HG02970 (cell line): ENCODE measurements around the gene SPG7.

ENCODE experiments used
- ATAC-seq: cut with Tn5 transposase; IDR thresholded peaks from one replicate; pipeline ENCODE4 v1.9.1; 2021; ENCODE audit warnings: mild to moderate bottlenecking, moderate library complexity, moderate number of reproducible peaks; ENCODE audit not compliant: unreplicated experiment, low FRiP score

Gene SPG7

GRCh38 chr16:89545044-89545830 is 37.0 kb downstream of the SPG7 start:
- no peak for ATAC-seq

GRCh38 chr16:89545831-89546574 is 37.8 kb downstream of the SPG7 start:
- no peak for ATAC-seq

GRCh38 chr16:89546781-89547180 is 38.6 kb downstream of the SPG7 start:
- ATAC-seq = no peak

GRCh38 chr16:89547291-89547690 is 39.1 kb downstream of the SPG7 start:
- ATAC-seq = no peak

GRCh38 chr16:89547860-89548259 is 39.7 kb downstream of the SPG7 start:
- ATAC-seq = no peak

GRCh38 chr16:89548344-89549006 is 40.3 kb downstream of the SPG7 start:
- ATAC-seq = no peak

GRCh38 chr16:89549007-89549700 is 41.0 kb downstream of the SPG7 start:
- no peak for ATAC-seq

- ATAC-seq = no peak
These were observed 42.3 kb downstream of the SPG7 start for GRCh38 chr16:89550421-89551007.

GRCh38 chr16:89552329-89552728 is 44.1 kb downstream of the SPG7 start:
- ATAC-seq = no peak

- ATAC-seq = no peak
These were observed 44.7 kb downstream of the SPG7 start for GRCh38 chr16:89552913-89553312.

- no peak for ATAC-seq
These were observed 45.5 kb downstream of the SPG7 start for GRCh38 chr16:89553733-89554132.

GRCh38 chr16:89554343-89554742 is 46.1 kb downstream of the SPG7 start:
- ATAC-seq = no peak

GRCh38 chr16:89555265-89555664 is 47.1 kb downstream of the SPG7 start:
- ATAC-seq = no peak

GRCh38 chr16:89555780-89556179 is 47.6 kb downstream of the SPG7 start:
- no peak for ATAC-seq

- ATAC-seq = no peak
These were observed 48.8 kb downstream of the SPG7 start for GRCh38 chr16:89556750-89557689.

- no peak for ATAC-seq
These were observed 49.7 kb downstream of the SPG7 start for GRCh38 chr16:89557690-89558490.

- ATAC-seq = peak; percentile 75
These were observed 52.4 kb downstream of the SPG7 start, which contains the start of gene RPL13 for GRCh38 chr16:89560378-89561141. Gene RPL13 (plus strand): TSS chr16:89560682. CDS start chr16:89560960, 278 bp downstream.
